Left kidney (tissue), 8 donors: ENCODE data around the gene CDK2AP2. TPM values are rescaled to one million over a fixed set of nuclear protein-coding genes. Genes with fewer than 3 reads are reported as not detected.
"Not testable (repeated sequence)": the region's sequence is repeated elsewhere in the genome, so short reads cannot be mapped to it uniquely, and the experiment has no call there.

ENCODE experiments used
- DNase-seq: peaks from one replicate; pipeline ENCODE4 v3.0.0-alpha.2; 2013
- long read RNA-seq, 8 donors: transcript quantifications; one replicate each; lab custom pipeline, GENCODE V29; 2026
- polyA plus RNA-seq: library from polyadenylated mRNA; unstranded; fragments of 120-200 nt; gene quantifications from one replicate; pipeline ENCODE4 v1.2.1, GENCODE V29; 2013; ENCODE audit not compliant: insufficient read length

CDK2AP2 gene
- 32.8 TPM for polyA plus RNA-seq
- long read RNA-seq, donor 1, transcript CDK2AP2-201 (4 exons, 1,378 nt): major isoform, 51 of 77 reads
- long read RNA-seq, donor 1, transcript CDK2AP2-202 (3 exons, 1,692 nt): minor isoform, 10 of 77 reads
- long read RNA-seq, donor 1, partial matches to known transcripts: 14 of 77 reads
- long read RNA-seq, donor 1, other reads (novel, unspliced or antisense): 0 of 77 reads
- long read RNA-seq, donor 2, transcript CDK2AP2-201 (4 exons, 1,378 nt): major isoform, 40 of 53 reads
- long read RNA-seq, donor 2, partial matches to known transcripts: 6 of 53 reads
- long read RNA-seq, donor 2, other reads (novel, unspliced or antisense): 0 of 53 reads
- long read RNA-seq, donor 3, transcript CDK2AP2-201 (4 exons, 1,378 nt): major isoform, 23 of 29 reads
- long read RNA-seq, donor 3, partial matches to known transcripts: 0 of 29 reads
- long read RNA-seq, donor 3, other reads (novel, unspliced or antisense): 0 of 29 reads
- long read RNA-seq, donor 4, partial matches to known transcripts: 0 of 1 reads
- long read RNA-seq, donor 4, other reads (novel, unspliced or antisense): 0 of 1 reads
- long read RNA-seq, donor 5, transcript CDK2AP2-202 (3 exons, 1,692 nt): minor isoform, 7 of 68 reads
- long read RNA-seq, donor 5, transcript CDK2AP2-201 (4 exons, 1,378 nt): major isoform, 58 of 68 reads
- long read RNA-seq, donor 5, partial matches to known transcripts: 0 of 68 reads
- long read RNA-seq, donor 5, other reads (novel, unspliced or antisense): 0 of 68 reads
- long read RNA-seq, donor 6, transcript CDK2AP2-201 (4 exons, 1,378 nt): major isoform, 41 of 51 reads
- long read RNA-seq, donor 6, transcript CDK2AP2-202 (3 exons, 1,692 nt): minor isoform, 8 of 51 reads
- long read RNA-seq, donor 6, partial matches to known transcripts: 0 of 51 reads
- long read RNA-seq, donor 6, other reads (novel, unspliced or antisense): 0 of 51 reads
- long read RNA-seq, donor 7, transcript CDK2AP2-202 (3 exons, 1,692 nt): minor isoform, 5 of 59 reads
- long read RNA-seq, donor 7, transcript CDK2AP2-201 (4 exons, 1,378 nt): major isoform, 51 of 59 reads
- long read RNA-seq, donor 7, partial matches to known transcripts: 0 of 59 reads
- long read RNA-seq, donor 7, other reads (novel, unspliced or antisense): 0 of 59 reads
- long read RNA-seq, donor 8, transcript CDK2AP2-201 (4 exons, 1,378 nt): major isoform, 15 of 21 reads
- long read RNA-seq, donor 8, partial matches to known transcripts: 5 of 21 reads
- long read RNA-seq, donor 8, other reads (novel, unspliced or antisense): 0 of 21 reads

- peak; percentile 98 for DNase-seq
Measured at GRCh38 chr11:67507864-67508485, at the start of gene CDK2AP2. TSS of gene CDK2AP2 (minus strand) at chr11:67508162. CDS start at chr11:67508082, 80 bp downstream.

- no peak for DNase-seq
Measured at GRCh38 chr11:67556244-67556643, 48.3 kb upstream of the CDK2AP2 start.

GRCh38 chr11:67551697-67552096, 43.7 kb upstream of the CDK2AP2 start:
- DNase-seq: not testable (repeated sequence)

GRCh38 chr11:67551127-67551526, 43.2 kb upstream of the CDK2AP2 start:
- DNase-seq: no peak

- DNase-seq: no peak
Measured at GRCh38 chr11:67548555-67549110, 40.7 kb upstream of the CDK2AP2 start.

- DNase-seq: not testable (repeated sequence)
Measured at GRCh38 chr11:67548112-67548511, 40.1 kb upstream of the CDK2AP2 start.

GRCh38 chr11:67545280-67545679, 37.3 kb upstream of the CDK2AP2 start:
- no peak for DNase-seq

GRCh38 chr11:67544616-67545242, 36.8 kb upstream of the CDK2AP2 start:
- DNase-seq: no peak

- DNase-seq: no peak
Measured at GRCh38 chr11:67543585-67543984, 35.6 kb upstream of the CDK2AP2 start.

GRCh38 chr11:67542971-67543370, 35.0 kb upstream of the CDK2AP2 start:
- no peak for DNase-seq

GRCh38 chr11:67542169-67542568, 34.2 kb upstream of the CDK2AP2 start:
- no peak for DNase-seq

GRCh38 chr11:67541198-67541597, 33.2 kb upstream of the CDK2AP2 start:
- DNase-seq: no peak

- no peak for DNase-seq
Measured at GRCh38 chr11:67539550-67539949, 31.6 kb upstream of the CDK2AP2 start.

- no peak for DNase-seq
Measured at GRCh38 chr11:67538823-67539505, 31.0 kb upstream of the CDK2AP2 start.

- no peak for DNase-seq
Measured at GRCh38 chr11:67538306-67538705, 30.3 kb upstream of the CDK2AP2 start.

GRCh38 chr11:67535561-67535960, 27.6 kb upstream of the CDK2AP2 start:
- DNase-seq: no peak

- no peak for DNase-seq
Measured at GRCh38 chr11:67534070-67534679, 26.2 kb upstream of the CDK2AP2 start.

- no peak for DNase-seq
Measured at GRCh38 chr11:67532889-67533288, 24.9 kb upstream of the CDK2AP2 start.

GRCh38 chr11:67530282-67530592, 22.3 kb upstream of the CDK2AP2 start:
- no peak for DNase-seq

GRCh38 chr11:67528376-67528775, 20.4 kb upstream of the CDK2AP2 start:
- DNase-seq: no peak
